Measurements from ENCODE around the gene BANF2. TPM values are rescaled to one million over a fixed set of nuclear protein-coding genes. Genes with fewer than 3 reads are reported as not detected.

Gene BANF2
- total and polyA plus RNA-seq, 10 of the 15 experiments (the other 5 are each of a cell fraction or from before 2014, with no cell fraction given) = not detected

GRCh38 chr20:17651129-17651759 lies 48.5 kb upstream of the BANF2 start:
- no peak for TF ChIP-seq ETV6 (conservative IDR thresholded peaks at IDR 0.05 in 1 of 2, IDR thresholded peaks at IDR 0.05 in 1 of 2; ENCODE audit: borderline replicate concordance in 1 of 2, low read depth in 1 of 2)
- TF ChIP-seq ATF2 (IDR thresholded peaks at IDR 0.05; ENCODE audit: low read length) = no peak
- no peak for TF ChIP-seq MLLT1 (IDR thresholded peaks at IDR 0.05)
- TF ChIP-seq ZNF207 (IDR thresholded peaks at IDR 0.05; ENCODE audit: borderline replicate concordance) = no peak
- TF ChIP-seq TBL1XR1 (IDR thresholded peaks at IDR 0.05; ENCODE audit: low read depth, low read length) = no peak
- H3K9ac ChIP-seq (ENCODE audit: control insufficient read depth, insufficient read depth, low read length) = no peak overlapping the region
- H3K4me2 ChIP-seq (ENCODE audit: control insufficient read depth, insufficient read depth) = no peak overlapping the region
- FAIRE-seq (no peak), ATAC-seq (no peak), DNase-seq (ENCODE audit: low read depth, low spot score) (no peak)
- H3K4me3 ChIP-seq = no peak overlapping the region
- H3K9me3 ChIP-seq (replicated peaks; ENCODE audit: control insufficient read depth, insufficient read depth, low read length) = no peaks in the 10 kb centered on the region
- no peaks in the 10 kb centered on the region for H4K20me1 ChIP-seq (ENCODE audit: control insufficient read depth, insufficient read depth)
- WGBS (ENCODE audit: insufficient coverage, insufficient replicate concordance, low lambda C conversion rate, missing lambda C conversion rate) = 63% methylated on average over 11 of the region's 11 CpGs
- ChIA-PET CTCF (interaction anchor here (0.6 to 2.7 kb wide), 3 partner anchors 247 to 348 kb away, joined by 3 to 8 read pairs (median 5); no protein-coding TSS in a partner anchor), RAD21 (ENCODE audit: unreplicated experiment) (no interaction called here), POLR2A (no interaction called here), SMC1A (ENCODE audit: uncharacterized antibody, unreplicated experiment) (interaction anchor here (0.8 to 1.1 kb wide), 3 partner anchors 245 to 293 kb away, joined by 3 read pairs; no protein-coding TSS in a partner anchor)
- peaks cover 2 to 7% of the 10 kb centered on the region in 2 experiments; a peak in 3 of 4 replicates for H3K36me3 ChIP-seq (ENCODE audit: control insufficient read depth in 2 of 2, insufficient read depth in 2 of 2, low read length in 1 of 2)
- intact Hi-C loops (cut with micrococcal nuclease; ENCODE audit: unreplicated experiment) (loop anchor here (10.0 kb wide), 1 partner anchor 244 kb away; no protein-coding TSS in a partner anchor), in situ Hi-C loops (cut with MboI) (no loop called here)
- no TSS peak for BruUV-seq (replicated peaks)
- H3K27me3 ChIP-seq (replicated peaks in 1 of 2; ENCODE audit: control insufficient read depth in 2 of 2, insufficient read depth in 2 of 2, low read length in 1 of 2) = no peaks in the 10 kb centered on the region
- H3K27ac ChIP-seq (ENCODE audit: control insufficient read depth, insufficient read depth) = no peak overlapping the region
- no peaks in the 10 kb centered on the region; the same call in 1 of the 2 replicates for H3K79me2 ChIP-seq (ENCODE audit: control insufficient read depth, insufficient read depth, low read length)
- no peak overlapping the region for H2AFZ ChIP-seq (ENCODE audit: control insufficient read depth, low read depth, low read length)
- peaks cover 9% of the 10 kb centered on the region for H3K4me1 ChIP-seq (ENCODE audit: control insufficient read depth, insufficient read depth, low read length)
